GM18858 (cell line): ENCODE measurements around the gene SOX18.
"Not testable (repeated sequence)": the region's sequence is repeated elsewhere in the genome, so short reads cannot be mapped to it uniquely, and the experiment has no call there.

Source experiments
- ATAC-seq: cut with Tn5 transposase; IDR thresholded peaks from one replicate; pipeline ENCODE4 v1.9.1; 2021; ENCODE audit not compliant: unreplicated experiment

The SOX18 gene

DNA sequence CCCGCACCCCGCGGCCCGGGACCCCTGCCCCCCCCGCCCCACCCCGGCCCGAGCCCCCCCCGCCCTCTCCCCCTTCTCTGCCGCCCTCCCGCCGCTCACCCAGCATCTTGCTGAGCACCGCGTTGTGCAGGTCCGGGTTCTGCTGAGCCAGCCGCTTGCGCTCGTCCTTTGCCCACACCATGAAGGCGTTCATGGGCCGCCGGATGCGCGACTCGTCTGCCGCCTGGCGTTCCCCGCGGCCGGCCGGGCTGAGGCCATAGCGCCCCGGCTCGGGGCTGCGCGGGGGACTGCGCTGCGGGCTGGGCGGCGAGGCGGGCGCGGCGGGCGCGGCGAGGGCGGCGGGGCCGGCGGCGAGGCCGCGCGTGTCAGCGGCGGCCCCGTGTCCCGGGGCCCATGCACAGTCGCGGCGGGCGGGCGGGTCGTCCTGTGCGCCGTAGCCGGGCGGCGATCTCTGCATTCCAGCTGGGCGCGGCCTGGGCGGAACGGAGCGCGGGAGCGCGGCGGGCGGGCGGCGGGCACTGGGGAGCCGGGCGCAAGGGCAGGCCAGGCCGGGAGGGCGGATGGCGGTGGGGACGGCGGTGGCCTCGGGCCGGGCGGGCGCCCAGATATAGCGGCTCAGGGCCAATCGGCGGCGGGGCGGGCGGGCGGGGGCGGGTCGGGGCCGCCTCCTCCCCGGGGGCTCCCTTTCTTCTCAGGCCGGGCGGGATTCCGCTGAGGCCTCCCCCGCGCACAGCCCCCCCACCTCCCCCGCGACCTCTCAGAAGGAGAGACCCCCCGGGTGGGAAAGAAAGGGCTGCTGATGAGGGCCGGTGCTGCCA is at the start of gene SOX18:
SOX18 (minus strand) TSS at position 580 of the 818 bp plus-strand sequence; CDS start at position 457, 123 bp downstream.
- no peak for ATAC-seq

DNA sequence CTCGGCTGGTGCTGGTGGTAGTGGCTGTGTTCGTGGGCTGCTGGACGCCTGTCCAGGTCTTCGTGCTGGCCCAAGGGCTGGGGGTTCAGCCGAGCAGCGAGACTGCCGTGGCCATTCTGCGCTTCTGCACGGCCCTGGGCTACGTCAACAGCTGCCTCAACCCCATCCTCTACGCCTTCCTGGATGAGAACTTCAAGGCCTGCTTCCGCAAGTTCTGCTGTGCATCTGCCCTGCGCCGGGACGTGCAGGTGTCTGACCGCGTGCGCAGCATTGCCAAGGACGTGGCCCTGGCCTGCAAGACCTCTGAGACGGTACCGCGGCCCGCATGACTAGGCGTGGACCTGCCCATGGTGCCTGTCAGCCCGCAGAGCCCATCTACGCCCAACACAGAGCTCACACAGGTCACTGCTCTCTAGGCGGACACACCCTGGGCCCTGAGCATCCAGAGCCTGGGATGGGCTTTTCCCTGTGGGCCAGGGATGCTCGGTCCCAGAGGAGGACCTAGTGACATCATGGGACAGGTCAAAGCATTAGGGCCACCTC is 49.1 kb upstream of the SOX18 start:
- no peak for ATAC-seq

DNA sequence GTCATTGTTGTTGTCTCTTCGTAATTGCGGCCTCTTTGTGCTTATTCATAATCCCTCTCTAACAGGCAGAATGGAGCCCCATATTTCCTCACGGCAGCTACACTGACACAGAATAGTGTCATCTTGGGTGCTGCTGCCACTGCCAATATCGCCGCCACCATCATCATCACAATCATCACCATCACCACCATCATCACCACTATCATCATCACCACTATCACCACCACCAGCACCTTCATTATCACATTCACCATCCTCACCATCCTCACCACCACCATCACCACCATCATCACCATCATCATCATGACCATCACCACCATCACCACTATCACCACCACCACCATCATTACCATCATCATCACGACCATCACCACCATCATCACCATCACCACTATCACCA is 47.1 kb upstream of the SOX18 start:
- no peak for ATAC-seq

DNA sequence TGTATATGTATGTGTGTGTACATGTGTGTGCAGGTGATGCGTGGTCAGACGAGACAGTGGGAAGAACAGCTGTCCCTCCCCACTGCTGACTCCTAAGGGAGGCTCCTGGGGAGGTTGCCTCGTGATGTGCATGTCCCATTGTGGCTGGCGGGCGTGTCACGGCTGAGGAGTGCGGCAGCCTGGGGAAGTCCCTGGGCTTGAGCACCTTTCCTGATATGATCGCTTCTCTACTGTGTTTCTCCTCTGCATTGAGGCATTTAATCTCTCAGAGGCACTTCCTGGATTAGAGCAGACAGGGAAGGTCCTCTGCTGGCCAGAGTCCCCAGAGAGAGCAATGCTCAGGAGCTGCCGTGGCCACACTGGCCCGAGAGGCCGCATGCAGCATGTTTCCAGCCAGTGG is 46.5 kb upstream of the SOX18 start:
- ATAC-seq = no peak

DNA sequence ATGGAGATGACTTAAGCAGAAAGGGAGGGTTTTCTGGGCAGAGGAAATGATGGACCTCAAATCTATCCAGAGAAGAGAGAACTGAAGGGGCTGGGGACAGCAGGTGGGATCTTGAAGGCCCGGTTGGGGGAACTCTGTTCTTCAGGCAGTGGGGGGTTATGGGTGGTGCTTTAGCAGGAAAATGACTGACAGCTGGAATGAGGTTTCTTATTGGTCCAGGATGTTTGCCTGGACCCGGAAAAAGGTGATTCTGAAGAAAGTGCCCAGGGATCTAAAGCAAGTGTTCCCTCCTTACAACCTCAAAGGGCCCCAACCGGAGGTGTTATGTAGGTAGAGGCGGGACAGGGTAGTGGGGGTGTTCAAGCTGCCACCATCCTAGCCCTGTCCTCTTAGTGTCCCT is 46.0 kb upstream of the SOX18 start:
- ATAC-seq = no peak

DNA sequence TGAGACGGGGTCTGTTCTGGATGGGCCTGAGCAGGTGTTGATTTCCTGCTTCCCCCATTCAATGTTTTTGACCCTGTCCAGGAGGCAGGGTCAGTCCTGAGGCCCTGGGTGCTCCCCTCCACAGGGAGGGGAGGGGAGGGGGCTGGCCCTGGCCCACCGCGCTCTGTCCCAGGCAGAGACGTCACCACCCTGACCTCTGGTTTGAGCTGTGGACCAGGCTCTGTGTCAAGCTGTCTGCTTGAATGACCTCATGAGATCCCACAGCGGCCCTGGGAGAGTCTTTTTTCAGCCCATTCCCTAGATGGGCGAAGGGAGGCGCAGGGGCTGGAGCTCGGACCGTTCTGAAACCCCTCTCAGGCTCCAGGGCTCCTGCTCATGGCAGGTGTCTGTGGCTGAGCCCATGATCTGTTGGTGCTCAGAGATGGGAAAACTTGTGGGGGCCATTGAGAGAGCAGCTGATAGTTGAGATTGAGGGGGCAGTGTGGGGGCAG is 43.6 kb upstream of the SOX18 start:
- ATAC-seq = no peak

DNA sequence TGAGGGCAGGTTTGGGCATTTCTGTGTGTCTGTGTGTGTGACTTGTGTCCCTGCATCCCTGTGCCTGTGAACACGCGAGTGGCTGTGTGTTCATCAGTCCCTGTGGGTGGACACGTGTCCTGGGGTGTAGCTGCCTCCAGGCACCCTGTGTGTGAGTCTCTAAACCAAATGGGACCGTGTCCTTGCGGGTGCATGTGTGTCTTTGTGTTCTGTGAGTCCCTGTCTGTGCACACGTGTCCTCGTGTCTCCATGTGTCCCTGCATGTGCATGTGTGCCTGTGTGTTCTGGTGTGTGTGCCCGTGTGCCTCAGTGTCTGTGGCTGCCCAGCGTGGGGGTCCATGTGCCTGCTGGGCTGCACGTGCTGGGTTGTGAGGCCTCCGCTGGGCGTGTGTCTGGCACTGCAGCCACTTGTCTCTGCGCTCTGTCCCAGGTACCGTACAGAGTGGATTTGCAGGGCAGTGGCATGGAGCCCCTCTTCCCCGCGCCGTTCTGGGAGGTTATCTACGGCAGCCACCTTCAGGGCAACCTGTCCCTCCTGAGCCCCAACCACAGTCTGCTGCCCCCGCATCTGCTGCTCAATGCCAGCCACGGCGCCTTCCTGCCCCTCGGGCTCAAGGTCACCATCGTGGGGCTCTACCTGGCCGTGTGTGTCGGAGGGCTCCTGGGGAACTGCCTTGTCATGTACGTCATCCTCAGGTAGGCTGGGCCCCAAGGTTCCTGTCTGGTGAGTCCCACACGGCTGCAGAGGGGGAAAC is 43.0 kb upstream of the SOX18 start:
- no peak for ATAC-seq

DNA sequence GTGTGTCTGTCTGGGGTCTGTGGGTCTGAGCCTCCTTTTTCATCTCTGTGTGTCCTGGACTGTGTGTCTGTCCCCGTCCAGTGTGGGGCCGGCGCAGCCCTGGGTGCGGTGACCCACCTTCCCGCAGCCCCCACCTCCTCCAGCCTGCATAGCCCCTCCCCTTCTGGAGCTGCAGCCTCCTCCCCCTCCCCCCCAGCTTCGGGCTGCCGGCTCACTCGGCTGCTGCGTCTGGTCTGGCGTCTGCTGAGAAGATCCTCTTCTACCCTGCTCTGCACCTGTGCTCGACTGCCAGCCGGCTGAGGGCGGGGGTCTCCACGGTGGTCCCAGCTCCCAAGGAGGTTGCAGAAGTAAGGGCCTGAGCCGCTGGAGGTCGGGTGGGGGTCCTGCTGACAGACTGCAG is 42.3 kb upstream of the SOX18 start:
- no peak for ATAC-seq

DNA sequence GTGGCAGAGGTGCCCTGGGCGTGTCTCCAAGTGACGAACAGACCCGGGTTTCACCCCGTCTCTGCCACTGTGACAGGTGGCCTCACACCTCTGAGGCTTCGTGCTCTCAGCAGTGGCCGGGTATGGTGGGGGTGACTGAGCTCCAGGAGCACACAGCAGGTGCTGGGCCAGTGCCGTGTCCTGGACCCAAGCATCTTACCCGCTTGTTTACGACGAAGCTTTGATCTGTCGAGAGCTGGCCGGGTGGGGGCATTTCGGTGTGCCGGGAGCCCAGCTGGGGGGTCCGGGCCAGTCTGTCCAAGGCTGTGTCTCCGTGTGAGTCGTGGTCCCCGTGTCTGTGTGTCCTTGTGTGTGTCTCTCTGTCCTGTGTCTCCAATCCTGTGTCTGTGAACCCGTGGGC is 41.9 kb upstream of the SOX18 start:
- ATAC-seq = no peak

DNA sequence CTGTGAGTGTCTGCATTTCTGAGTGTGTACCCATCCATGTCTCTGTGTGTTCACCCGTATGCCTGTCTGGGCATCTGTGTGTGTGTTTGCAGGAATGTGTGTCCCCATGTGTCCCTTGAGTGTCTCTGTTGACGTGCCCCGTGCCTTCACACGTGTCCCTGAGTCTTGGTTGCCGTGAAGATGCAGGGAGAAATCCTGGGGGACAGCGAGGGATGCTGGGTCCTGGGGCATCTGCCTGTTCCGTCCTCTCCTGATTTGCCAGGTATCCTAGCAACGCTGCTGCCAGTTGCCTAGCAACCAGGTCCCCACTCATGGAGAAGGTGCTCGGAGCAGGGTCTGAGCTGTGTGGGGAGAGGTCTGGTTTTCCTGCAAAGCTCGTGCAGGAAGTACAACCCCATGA is 40.7 kb upstream of the SOX18 start:
- ATAC-seq = no peak

DNA sequence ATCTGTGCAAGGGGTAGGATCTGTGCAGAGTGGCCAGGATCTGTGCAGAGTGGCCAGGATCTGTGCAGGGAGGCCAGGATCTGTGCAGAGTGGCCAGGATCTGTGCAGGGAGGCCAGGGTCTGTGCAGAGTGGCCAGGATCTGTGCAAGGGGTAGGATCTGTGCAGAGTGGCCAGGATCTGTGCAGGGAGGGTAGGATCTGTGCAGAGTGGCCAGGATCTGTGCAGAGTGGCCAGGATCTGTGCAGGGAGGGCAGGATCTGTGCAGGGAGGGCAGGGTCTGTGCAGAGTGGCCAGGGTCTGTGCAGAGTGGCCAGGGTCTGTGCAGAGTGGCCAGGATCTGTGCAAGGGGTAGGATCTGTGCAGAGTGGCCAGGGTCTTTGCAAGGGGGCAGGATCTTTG is 39.1 kb upstream of the SOX18 start:
- ATAC-seq = not testable (repeated sequence)

DNA sequence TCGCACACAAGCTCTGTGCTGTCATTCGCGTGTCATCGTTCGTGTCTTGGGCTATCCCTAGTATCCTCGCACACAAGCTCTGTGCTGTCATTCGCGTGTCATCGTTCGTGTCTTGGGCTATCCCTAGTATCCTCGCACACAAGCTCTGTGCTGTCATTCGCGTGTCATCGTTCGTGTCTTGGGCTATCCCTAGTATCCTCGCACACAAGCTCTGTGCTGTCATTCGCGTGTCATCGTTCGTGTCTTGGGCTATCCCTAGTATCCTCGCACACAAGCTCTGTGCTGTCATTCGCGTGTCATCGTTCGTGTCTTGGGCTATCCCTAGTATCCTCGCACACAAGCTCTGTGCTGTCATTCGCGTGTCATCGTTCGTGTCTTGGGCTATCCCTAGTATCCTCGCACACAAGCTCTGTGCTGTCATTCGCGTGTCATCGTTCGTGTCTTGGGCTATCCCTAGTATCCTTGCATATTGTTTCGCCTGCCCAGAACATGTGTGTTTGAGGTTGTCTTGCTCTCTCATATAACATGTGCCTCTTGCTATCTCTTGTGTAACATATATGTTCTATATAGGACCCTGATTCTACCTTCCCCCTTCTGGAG is 37.9 kb upstream of the SOX18 start:
- ATAC-seq = not testable (repeated sequence)

DNA sequence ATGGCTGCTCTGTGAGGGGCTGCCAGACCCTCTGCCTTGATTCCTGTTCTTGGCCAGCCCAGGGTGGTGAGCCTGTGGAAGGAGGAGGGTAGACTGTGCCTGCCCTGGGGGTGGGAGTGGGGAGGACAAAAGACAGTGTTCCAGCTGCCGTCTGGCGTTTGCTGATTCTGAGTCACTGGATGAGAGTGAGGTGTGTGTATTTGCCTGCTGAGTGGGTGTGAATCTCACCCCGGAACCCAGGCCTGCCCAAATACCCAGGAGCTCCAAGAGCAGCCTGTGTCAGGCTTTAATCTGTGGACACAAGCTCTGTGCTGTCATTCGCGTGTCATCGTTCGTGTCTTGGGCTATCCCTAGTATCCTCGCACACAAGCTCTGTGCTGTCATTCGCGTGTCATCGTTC is 37.4 kb upstream of the SOX18 start:
- ATAC-seq = no peak

DNA sequence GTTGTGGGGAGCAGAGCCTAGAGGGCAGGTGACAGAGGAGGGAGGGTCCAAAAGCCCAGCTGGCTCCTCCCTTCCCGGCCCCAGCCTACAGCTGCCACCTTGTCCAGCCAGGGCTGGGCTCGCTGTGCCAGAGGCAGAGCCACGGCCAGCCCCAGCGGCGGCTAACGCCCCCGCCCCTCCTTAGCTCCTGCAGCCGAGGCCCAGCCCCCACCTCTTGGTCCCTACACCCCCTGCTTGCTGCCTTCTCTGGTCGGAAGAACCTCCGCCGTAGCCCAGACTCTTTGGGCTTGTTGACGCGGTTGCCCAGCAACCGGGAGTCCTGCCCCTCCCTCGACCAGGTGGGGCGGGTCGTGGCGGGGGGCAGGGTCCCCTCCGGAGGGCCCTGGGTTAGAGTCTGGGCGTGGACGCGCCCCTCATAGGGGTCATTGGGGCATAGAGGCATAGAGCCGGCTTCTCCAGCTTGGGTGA is 35.3 kb upstream of the SOX18 start:
- no peak for ATAC-seq

DNA sequence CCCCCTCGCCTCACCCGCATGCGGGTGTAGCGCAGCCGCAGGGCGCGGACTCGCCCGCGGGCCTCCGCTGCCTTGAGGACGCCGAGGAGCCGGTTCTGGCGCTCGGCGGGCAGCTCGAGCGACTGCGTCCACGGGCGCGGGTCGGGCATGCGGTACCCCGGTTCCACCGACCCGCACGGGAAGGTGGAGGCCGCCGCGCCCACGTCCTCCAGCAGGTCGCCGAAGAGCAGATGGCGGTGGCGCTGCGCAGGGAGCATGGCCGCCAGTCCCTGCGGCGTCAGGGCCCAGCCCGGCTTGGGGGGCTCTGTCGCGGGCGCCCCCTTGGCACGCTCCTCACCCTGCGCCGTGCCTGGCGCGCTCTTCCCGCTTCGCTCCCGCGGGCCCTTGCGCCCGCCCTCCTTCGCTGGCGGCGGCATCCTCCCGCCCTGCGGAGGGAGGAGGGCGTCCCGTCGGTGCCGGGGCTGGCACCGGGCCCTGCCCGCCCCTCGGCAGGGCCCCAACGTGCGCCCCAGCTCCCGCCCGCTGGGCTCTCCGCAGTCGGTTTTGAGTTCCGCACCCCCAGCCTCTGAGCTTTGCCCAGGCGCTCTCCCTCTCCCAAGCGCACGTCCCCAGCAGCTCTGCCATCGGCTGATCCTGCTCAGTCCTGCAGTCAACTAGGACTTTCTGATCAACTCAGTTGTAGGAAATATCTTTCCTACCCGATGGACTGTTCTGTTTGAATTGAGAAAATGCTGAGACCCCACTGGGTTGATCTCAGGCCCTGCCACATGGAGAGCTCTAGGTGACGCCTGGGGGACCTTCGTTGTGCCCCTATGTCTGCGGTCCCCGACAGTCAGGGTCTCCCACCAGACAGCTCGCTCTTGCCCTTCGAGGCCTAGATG is 34.6 kb upstream of the SOX18 start, which contains the start of gene LKAAEAR1:
LKAAEAR1 (minus strand) TSS at position 595 of the 881 bp plus-strand sequence; CDS start at position 416, 179 bp downstream.
- no peak for ATAC-seq

DNA sequence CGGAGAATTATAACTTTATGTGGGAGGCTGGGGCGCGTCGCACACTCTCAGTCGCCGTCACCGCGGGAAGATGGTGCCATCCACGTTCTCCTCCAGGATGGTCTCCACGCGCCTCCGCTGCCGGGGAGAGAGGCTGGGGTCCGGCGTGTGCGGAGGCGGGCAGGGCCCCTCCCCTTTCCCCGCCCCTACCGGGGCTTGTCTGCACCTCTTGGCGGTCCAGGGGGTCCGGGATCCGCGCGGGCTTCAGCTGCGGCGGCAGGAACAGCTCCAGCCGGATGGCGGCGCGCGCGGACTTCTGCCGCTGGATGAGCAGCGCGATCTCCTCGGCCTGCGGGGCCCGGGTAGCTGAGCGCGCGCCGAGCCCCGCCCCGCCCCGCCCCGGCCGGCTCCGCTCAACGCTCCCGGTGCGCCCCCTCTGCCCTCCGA is 34.0 kb upstream of the SOX18 start:
- ATAC-seq = no peak

DNA sequence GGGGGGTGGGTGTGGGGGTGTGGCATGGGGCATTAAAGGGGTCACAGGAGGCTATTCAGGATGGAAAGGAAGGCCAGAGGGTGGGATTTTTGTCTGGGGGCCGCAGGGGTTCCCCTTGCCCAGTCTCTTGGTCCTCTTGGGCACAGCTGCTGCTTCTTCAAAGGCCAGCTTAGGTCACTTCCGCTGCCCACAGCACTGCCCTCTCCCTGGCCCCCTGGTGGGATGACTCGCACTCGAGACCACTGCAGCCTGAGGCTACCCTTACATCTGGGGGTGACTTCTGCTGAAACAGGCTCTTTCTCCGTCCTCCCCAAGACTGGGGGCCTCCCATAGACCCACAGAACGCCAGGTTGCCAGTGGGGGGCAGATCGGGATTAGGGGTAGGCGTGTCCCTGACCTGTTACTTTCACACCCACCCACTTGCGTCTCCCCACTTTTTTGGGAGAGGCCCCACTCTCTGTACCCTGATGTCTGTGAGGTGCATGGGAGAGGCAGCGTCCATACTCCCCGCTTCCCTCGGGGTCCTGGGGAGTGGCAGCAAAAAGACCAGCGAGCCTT is 33.5 kb upstream of the SOX18 start:
- ATAC-seq = no peak

DNA sequence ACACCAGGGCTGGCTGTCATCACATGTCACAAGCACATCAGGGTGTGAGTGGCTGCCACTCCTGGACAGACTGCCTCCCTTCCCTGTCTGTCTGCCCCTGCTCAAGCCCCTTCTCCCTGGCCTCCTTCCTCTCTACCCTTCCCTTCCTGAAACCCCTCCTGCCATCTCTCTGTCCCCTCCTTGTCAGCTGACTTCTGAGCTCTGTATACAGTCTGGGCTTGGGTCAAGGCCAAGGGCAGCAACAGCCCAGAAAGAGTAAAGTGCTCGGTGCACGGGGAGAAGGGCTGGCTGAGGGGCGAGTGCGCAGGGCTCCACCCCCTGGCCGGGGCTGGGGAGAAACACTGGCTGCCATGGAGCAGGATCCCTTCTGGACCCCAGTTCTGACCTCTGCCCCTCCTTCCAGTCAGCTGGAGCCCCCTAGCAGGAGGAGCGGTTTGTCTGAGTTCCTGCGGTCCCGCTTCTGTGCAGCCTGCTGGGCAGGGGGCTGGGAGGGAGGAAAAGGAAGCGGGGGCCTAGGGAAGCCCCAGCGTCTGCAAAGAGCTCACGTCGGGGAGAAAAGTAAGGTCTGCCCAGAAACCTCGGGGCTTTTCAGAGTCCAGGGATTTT is 32.8 kb upstream of the SOX18 start:
- ATAC-seq = no peak

DNA sequence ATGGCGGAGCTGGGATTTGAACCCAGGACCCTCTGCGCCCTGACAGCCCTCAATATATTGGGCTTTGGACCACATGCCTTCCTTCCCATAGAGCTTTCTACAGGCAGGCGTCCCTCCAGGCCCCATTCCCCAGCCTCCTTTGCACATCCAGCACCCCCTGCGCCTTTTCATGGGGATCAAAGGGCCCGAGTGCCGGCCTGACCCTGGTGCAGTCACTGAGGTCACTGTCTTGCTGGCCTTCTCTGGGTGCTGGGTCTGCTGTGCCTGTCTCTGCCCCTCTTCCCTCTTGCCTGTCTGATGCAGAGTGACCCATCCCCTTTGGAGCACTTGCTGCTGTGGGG is 32.2 kb upstream of the SOX18 start:
- ATAC-seq = no peak
